ENCODE data around the gene CBLN4.

Gene CBLN4

DNA sequence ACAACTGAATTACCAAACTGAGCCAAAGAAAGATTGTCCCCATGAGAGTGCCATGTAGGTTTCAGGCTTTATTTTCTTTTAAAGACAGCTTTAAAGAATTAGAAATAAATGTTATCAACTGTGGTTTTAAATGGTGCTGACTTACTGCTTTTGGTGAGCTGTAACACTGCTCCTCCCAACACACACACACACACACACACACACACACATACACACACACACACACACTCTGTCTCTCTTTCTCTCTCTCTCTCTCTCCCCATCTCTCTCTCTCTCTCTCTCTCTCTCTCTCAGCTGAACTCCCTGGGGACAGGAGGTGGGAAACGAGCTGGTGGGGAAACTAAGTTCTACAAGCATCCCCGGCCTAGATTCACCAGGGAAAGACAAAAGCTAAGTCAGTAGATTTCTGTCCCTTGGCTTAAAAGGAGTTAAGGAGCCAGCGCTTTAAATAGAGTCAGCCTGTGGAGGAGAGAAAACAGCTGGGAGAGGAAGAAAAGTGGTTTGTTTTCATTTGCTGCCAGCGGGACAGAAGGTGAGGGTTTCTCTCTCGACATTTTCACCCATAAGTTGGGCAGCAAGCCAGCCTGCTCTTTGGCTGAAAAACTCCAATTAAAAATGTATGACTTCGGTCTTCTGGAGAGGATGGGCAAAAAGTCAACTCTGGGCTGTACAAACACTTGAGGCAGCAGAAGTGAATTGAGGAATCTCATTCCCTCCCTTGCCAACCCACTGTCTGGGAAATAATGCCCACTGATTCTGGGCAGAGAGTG lies 27.4 kb downstream of the CBLN4 start:
- Histone ChIP-seq H3K36me3 (ENCODE audit: insufficient read depth, low read length) (no peaks in the 10 kb centered on the region), H3K9ac (ENCODE audit: low read depth, low read length) (no peak overlapping the region), H3K4me1 (ENCODE audit: insufficient read depth, low read length) (no peaks in the 10 kb centered on the region), H3K9me3 (ENCODE audit: control insufficient read depth, insufficient read depth, low read length) (no peaks in the 10 kb centered on the region)

DNA sequence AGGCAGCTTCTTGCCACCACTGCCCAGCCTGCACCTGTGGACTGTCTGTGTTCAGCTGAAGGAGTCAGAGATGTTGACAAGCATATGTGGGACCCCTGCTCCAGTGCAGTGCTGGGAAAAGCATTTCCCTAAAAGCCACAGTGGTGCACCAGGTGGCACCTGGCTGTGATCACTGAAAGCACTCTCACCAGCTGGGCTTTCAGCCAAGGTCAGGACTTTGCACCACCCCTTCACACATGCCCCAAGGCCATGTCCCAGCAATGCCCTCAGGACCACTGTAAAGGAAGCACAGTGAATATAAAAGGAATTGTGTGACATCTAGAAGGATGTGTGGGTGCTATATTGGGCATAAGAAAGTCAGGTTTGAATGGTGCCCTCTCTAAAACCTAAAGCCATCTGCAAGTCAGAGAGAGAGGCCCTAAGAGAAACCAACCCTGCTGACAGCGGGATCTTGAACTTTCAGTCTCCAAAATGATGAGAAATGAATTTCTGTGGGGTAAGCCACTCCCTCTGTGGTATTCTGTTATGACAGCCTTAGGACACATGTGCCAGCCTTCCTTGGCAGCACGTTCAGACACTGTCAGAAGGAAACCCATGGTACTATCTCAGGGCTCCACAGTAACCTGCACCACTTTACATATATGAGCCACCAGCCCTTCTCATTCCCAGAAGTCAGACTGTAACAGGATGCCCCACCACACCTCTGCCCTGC lies 30.7 kb downstream of the CBLN4 start:
- H3K9me3 ChIP-seq (ENCODE audit: control insufficient read depth, insufficient read depth, low read length) = no peaks in the 10 kb centered on the region
- no peaks in the 10 kb centered on the region for H3K4me1 ChIP-seq (ENCODE audit: insufficient read depth, low read length)
- H3K36me3 ChIP-seq (ENCODE audit: insufficient read depth, low read length) = no peaks in the 10 kb centered on the region
- no peak overlapping the region for H3K9ac ChIP-seq (ENCODE audit: low read depth, low read length)

DNA sequence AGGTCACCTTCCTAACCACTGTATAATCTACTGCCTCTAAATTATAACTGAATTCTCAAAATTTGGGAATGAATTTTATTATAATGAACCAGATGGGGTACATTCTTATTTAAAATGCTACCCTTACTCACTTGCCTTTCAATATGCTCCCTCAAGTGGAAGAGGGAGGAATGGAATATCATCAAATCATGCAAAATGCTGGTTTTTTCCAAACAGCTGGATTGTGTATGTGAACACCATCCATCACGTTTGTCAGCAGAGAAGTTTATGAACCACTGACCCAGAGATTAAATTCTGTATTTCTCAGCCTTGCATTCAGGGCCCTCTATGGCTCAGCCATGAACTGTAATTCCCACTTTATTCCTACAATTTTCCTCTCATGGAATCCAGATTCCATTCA lies 40.5 kb downstream of the CBLN4 start:
- no peak overlapping the region for H3K9ac ChIP-seq (ENCODE audit: low read depth, low read length)
- H3K9me3 ChIP-seq (ENCODE audit: control insufficient read depth, insufficient read depth, low read length) = no peaks in the 10 kb centered on the region
- no peaks in the 10 kb centered on the region for H3K36me3 ChIP-seq (ENCODE audit: insufficient read depth, low read length)
- no peaks in the 10 kb centered on the region for H3K4me1 ChIP-seq (ENCODE audit: insufficient read depth, low read length)

DNA sequence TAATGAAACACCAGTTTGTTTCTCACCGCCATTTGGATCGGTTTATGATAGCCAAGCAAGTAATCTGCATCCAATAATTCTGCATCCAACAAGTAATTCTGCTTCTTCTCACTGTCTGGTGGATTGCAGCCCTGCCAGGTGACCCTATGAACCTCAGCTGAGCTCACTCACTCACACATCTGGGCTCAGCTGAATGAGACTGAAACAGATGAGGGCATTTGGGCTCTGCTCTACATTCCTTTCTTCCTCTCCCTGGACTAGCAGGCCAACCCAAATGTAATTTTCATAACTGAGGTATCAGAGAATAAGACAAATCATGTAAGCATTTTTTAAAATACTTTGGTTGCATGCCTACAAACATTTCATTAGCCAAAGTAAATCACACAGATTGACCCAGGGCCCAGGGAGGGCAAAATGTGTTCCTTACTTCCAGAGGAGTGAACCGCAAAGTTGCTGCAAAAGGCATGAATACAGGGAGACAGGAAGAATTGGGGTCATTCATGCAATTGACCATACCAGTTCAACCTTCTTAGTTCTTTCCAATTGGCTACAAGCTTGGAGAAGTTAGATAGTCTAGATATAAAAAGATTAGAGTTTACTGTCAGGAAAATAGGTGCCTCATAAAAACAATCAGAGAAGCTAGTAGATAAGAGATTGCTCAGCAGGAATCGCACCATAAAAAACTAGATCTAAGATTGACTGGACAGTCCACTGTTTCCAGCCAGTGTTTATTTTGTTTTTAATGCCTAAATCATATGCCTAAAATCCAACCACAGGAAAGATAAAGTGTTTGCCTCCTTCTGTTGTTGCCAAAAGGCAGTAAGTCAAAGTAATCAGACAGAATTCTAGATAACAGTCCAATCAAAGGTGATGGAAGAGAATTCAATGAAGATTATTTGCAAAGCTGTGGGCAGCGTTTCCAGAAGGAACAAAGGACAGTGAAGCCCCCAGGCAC lies 43.7 kb downstream of the CBLN4 start:
- Histone ChIP-seq H3K4me1 (ENCODE audit: insufficient read depth, low read length) (no peaks in the 10 kb centered on the region), H3K9ac (ENCODE audit: low read depth, low read length) (no peak overlapping the region), H3K36me3 (ENCODE audit: insufficient read depth, low read length) (no peaks in the 10 kb centered on the region), H3K9me3 (ENCODE audit: control insufficient read depth, insufficient read depth, low read length) (no peaks in the 10 kb centered on the region)

DNA sequence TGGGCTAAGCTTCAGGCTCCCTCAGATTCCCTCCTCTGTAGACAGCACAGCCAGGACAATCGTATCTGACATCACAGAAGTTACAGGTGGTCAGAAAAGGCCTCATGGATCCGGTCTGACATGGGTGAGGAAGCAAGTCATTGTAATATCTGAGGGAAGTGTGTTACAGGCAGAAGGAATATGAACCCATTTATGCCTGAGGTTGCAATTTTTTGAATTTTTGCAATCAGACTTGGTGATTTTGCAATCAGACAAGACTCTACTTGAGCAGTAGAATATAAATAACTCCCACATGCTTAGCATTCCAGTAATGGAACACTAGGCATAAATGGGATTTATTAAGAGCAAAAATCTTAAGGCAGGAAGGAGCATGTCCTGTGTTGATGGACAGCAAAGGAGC lies 52.1 kb downstream of the CBLN4 start:
- Histone ChIP-seq H3K9me3 (ENCODE audit: control insufficient read depth, insufficient read depth, low read length) (no peaks in the 10 kb centered on the region), H3K9ac (ENCODE audit: low read depth, low read length) (no peak overlapping the region), H3K36me3 (ENCODE audit: insufficient read depth, low read length) (no peaks in the 10 kb centered on the region), H3K4me1 (ENCODE audit: insufficient read depth, low read length) (no peaks in the 10 kb centered on the region)

DNA sequence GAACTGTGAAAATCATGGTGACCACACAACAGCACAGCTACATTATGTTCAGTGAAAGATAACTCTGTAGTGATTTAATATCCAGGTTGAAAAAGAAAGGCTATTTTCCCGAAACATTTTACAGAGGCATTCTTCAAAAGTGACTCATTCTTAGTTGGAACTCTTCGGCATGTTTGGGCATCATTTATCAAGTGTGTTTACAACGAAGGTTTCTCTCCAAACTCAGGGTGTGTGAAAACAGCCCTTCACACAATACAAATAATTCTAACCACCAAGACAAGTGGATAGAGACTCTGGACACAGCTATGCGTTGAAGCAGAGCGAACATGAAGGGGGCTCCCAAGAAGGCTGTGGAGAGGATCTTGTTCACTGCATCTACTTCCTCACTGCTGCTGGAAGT lies 57.6 kb downstream of the CBLN4 start:
- no peaks in the 10 kb centered on the region for H3K9me3 ChIP-seq (ENCODE audit: control insufficient read depth, insufficient read depth, low read length)
- H3K4me1 ChIP-seq (ENCODE audit: insufficient read depth, low read length) = no peaks in the 10 kb centered on the region
- H3K36me3 ChIP-seq (ENCODE audit: insufficient read depth, low read length) = no peaks in the 10 kb centered on the region
- no peak overlapping the region for H3K9ac ChIP-seq (ENCODE audit: low read depth, low read length)
